NCI-H1092 (cell line): ENCODE measurements around the gene CCR5AS.
"Not testable (repeated sequence)": the region's sequence is repeated elsewhere in the genome, so short reads cannot be mapped to it uniquely, and the experiment has no call there.

Source experiments
- DNase-seq: peaks from one replicate; lab custom pipeline; 2025; lab: John Stamatoyannopoulos, UW

CCR5AS gene

GRCh38 chr3:46402902-46403301 lies 4.0 kb downstream of the CCR5AS start:
- not testable (repeated sequence) for DNase-seq

- DNase-seq, result no peak
These were observed 5.3 kb downstream of the CCR5AS start for GRCh38 chr3:46401579-46401978.

GRCh38 chr3:46400846-46401245 lies 6.0 kb downstream of the CCR5AS start:
- DNase-seq, result no peak

- DNase-seq, result no peak
These were observed 6.7 kb downstream of the CCR5AS start for GRCh38 chr3:46400000-46400734.

- no peak for DNase-seq
These were observed 7.3 kb downstream of the CCR5AS start for GRCh38 chr3:46399557-46399956.

- no peak for DNase-seq
These were observed 7.8 kb downstream of the CCR5AS start for GRCh38 chr3:46399098-46399497.

- no peak for DNase-seq
These were observed 8.5 kb downstream of the CCR5AS start for GRCh38 chr3:46398186-46398955.

GRCh38 chr3:46397111-46397510 lies 9.8 kb downstream of the CCR5AS start:
- no peak for DNase-seq

GRCh38 chr3:46395766-46396530 lies 10.9 kb downstream of the CCR5AS start:
- DNase-seq, result no peak

GRCh38 chr3:46395210-46395661 lies 11.6 kb downstream of the CCR5AS start:
- DNase-seq, result no peak

GRCh38 chr3:46393554-46394434 lies 13.1 kb downstream of the CCR5AS start:
- DNase-seq, result no peak

- DNase-seq, result no peak
These were observed 13.9 kb downstream of the CCR5AS start for GRCh38 chr3:46393011-46393410.

- DNase-seq, result not testable (repeated sequence)
These were observed 15.3 kb downstream of the CCR5AS start for GRCh38 chr3:46391526-46391925.

GRCh38 chr3:46389306-46389705 lies 17.6 kb downstream of the CCR5AS start:
- DNase-seq, result no peak

- DNase-seq, result not testable (repeated sequence)
These were observed 18.0 kb downstream of the CCR5AS start for GRCh38 chr3:46388847-46389246.

GRCh38 chr3:46386205-46386604 lies 20.7 kb downstream of the CCR5AS start:
- no peak for DNase-seq

GRCh38 chr3:46383951-46384330 lies 22.9 kb downstream of the CCR5AS start:
- no peak for DNase-seq

GRCh38 chr3:46383211-46383950 lies 23.5 kb downstream of the CCR5AS start:
- no peak for DNase-seq

- no peak for DNase-seq
These were observed 25.2 kb downstream of the CCR5AS start for GRCh38 chr3:46381625-46382024.

- DNase-seq, result no peak
These were observed 26.2 kb downstream of the CCR5AS start for GRCh38 chr3:46380471-46381221.
